GM23338 (cell line): ENCODE measurements around the gene DAPK1. TPM values are rescaled to one million over a fixed set of nuclear protein-coding genes. Genes with fewer than 3 reads are reported as not detected.

Source experiments
- ATAC-seq: fragments of 200-7000 bp; cut with Tn5 transposase; 3 replicates; pipeline ENCODE4 v1.9.1; 2020
- DNase-seq: peaks from one replicate; pipeline ENCODE4 v3.0.0-alpha.2; 2015; ENCODE audit warnings: low spot score
- H2AFZ ChIP-seq: fragments of 200-600 bp; sonication (generic); 2 replicates; pipeline ENCODE4 v1.8.0; 2016; ENCODE audit warnings: antibody characterized with exemption, mild to moderate bottlenecking, moderate library complexity
- H3F3A ChIP-seq: fragments of 200-600 bp; sonication (generic); replicated peaks from 2 replicates; pipeline ENCODE4 v1.8.0; 2017; ENCODE audit warnings: antibody characterized with exemption, mixed run types, low read depth
- H3K27ac ChIP-seq: fragments of 200-600 bp; sonication (generic); 2 replicates; pipeline ENCODE4 v1.6.1; 2016; ENCODE audit warnings: low read depth
- H3K27me3 ChIP-seq: fragments of 200-600 bp; sonication (generic); 2 replicates; pipeline ENCODE4 v1.8.0; 2016; ENCODE audit warnings: mild to moderate bottlenecking, mixed run types, moderate library complexity; ENCODE audit not compliant: insufficient read depth
- H3K36me3 ChIP-seq: fragments of 200-600 bp; sonication (generic); 2 replicates; pipeline ENCODE4 v1.8.0; 2016; ENCODE audit warnings: mild to moderate bottlenecking; ENCODE audit not compliant: insufficient read depth
- H3K4me1 ChIP-seq: fragments of 200-600 bp; sonication (generic); 2 replicates; pipeline ENCODE4 v1.8.0; 2016; ENCODE audit warnings: mild to moderate bottlenecking, moderate library complexity; ENCODE audit not compliant: insufficient read depth
- H3K4me2 ChIP-seq: fragments of 200-600 bp; sonication (generic); 2 replicates; pipeline ENCODE4 v1.7.1; 2017; ENCODE audit warnings: mixed run types
- H3K4me3 ChIP-seq: fragments of 200-600 bp; sonication (generic); 2 replicates; pipeline ENCODE4 v1.6.1; 2016; ENCODE audit warnings: mixed run types
- H3K79me2 ChIP-seq: fragments of 200-600 bp; sonication (generic); replicated peaks from 2 replicates; pipeline ENCODE4 v1.8.0; 2017; ENCODE audit warnings: mild to moderate bottlenecking; ENCODE audit not compliant: insufficient read depth
- H3K9me2 ChIP-seq: fragments of 200-600 bp; sonication (generic); 2 replicates; pipeline ENCODE4 v1.8.0; 2017; ENCODE audit not compliant: insufficient read depth
- H4K20me1 ChIP-seq: fragments of 200-600 bp; sonication (generic); replicated peaks from 2 replicates; pipeline ENCODE4 v1.8.0; 2017; ENCODE audit warnings: mild to moderate bottlenecking; ENCODE audit not compliant: insufficient read depth
- H3K27ac Mint-ChIP-seq: 2 replicates; pipeline ENCODE4 v1.8.0; 2020; ENCODE audit warnings: inconsistent platforms, mild to moderate bottlenecking, moderate library complexity, mixed read lengths
- H3K27me3 Mint-ChIP-seq: 3 replicates; pipeline ENCODE4 v1.8.0; 2022; ENCODE audit warnings: low read depth, mild to moderate bottlenecking, moderate library complexity, mixed read lengths, inconsistent platforms; ENCODE audit not compliant: insufficient read depth, poor library complexity
- H3K36me3 Mint-ChIP-seq: 3 replicates; pipeline ENCODE4 v1.8.0; 2021; ENCODE audit warnings: low read depth, mild to moderate bottlenecking, inconsistent platforms, moderate library complexity, mixed read lengths
- H3K4me1 Mint-ChIP-seq: 3 replicates; pipeline ENCODE4 v1.8.0; 2020; ENCODE audit warnings: mild to moderate bottlenecking, inconsistent platforms, mixed read lengths
- H3K4me3 Mint-ChIP-seq: 3 replicates; pipeline ENCODE4 v1.8.0; 2021; ENCODE audit warnings: moderate library complexity, mild to moderate bottlenecking, inconsistent platforms, mixed read lengths
- H3K9me3 Mint-ChIP-seq: 3 replicates; pipeline ENCODE4 v1.8.0; 2020; ENCODE audit warnings: moderate library complexity, mild to moderate bottlenecking, inconsistent platforms, mixed read lengths
- CREB1 ChIP-seq: fragments of 250-450 bp; sonication (Bioruptor Pico); IDR thresholded peaks from 2 replicates; pipeline ENCODE4 v1.5.0; 2020; ENCODE audit warnings: low read depth, mild to moderate bottlenecking, moderate library complexity
- EZH2phosphoT487 ChIP-seq: fragments of 200-600 bp; sonication (generic); IDR thresholded peaks from one replicate; pipeline ENCODE4 v1.8.1; 2018; ENCODE audit warnings: antibody characterized with exemption; ENCODE audit not compliant: unreplicated experiment
- JUNB ChIP-seq: IDR thresholded peaks from one replicate; pipeline ENCODE4 v1.6.1; 2016; ENCODE audit warnings: antibody characterized with exemption; ENCODE audit not compliant: unreplicated experiment
- NANOG ChIP-seq: IDR thresholded peaks from 2 replicates; pipeline ENCODE4 v1.6.1; 2016; ENCODE audit warnings: antibody characterized with exemption, borderline replicate concordance
- POLR2AphosphoS5 ChIP-seq: IDR thresholded peaks from 2 replicates; pipeline ENCODE4 v1.6.1; 2016; ENCODE audit warnings: antibody characterized with exemption, low read depth
- STAT1 ChIP-seq: IDR thresholded peaks from one replicate; pipeline ENCODE4 v1.6.1; 2016; ENCODE audit warnings: antibody characterized with exemption; ENCODE audit not compliant: unreplicated experiment
- ZNF114 ChIP-seq: fragments of 250-450 bp; sonication (Bioruptor Pico); IDR thresholded peaks from 2 replicates; pipeline ENCODE4 v1.5.0; 2020; ENCODE audit warnings: mild to moderate bottlenecking, moderate library complexity
- ZNF331 ChIP-seq: fragments of 250-450 bp; sonication (Bioruptor Pico); IDR thresholded peaks from 2 replicates; pipeline ENCODE4 v1.5.0; 2020; ENCODE audit warnings: low read depth, mild to moderate bottlenecking, moderate library complexity
- polyA plus RNA-seq: library from polyadenylated mRNA; unstranded; fragments of >200 nt; fragmentation: Nextera tagmentation; extraction: Ambion mirVana; gene quantifications from 2 replicates; pipeline ENCODE4 v1.2.1, GENCODE V29; 2016
- total RNA-seq: library from RNA; depleted of rRNA; stranded (reverse); fragments of >200 nt; shearing (Covaris generic); gene quantifications from 2 replicates; pipeline ENCODE4 v1.2.3, GENCODE V29; 2014
- TF ChIP-seq, protein P1 (sequence below): IDR thresholded peaks from one replicate; pipeline ENCODE4 v1.6.1; 2018; ENCODE audit warnings: antibody characterized with exemption; ENCODE audit not compliant: unreplicated experiment
- TF ChIP-seq, protein P2 (sequence below), 2 experiments: fragments of 200-600 bp in 1 of 2; sonication (generic) in 1 of 2; conservative IDR thresholded peaks; 2 replicates each; pipeline versions ENCODE4 v1.5.1 to v1.6.1; 2016 to 2017; ENCODE audit warnings: antibody characterized with exemption in 2 of 2, low read depth in 2 of 2, mild to moderate bottlenecking in 2 of 2, moderate library complexity in 1 of 2

The DAPK1 gene
- total and polyA plus RNA-seq, 2 experiments from 2014 or later = 37.0 to 134 TPM

DNA sequence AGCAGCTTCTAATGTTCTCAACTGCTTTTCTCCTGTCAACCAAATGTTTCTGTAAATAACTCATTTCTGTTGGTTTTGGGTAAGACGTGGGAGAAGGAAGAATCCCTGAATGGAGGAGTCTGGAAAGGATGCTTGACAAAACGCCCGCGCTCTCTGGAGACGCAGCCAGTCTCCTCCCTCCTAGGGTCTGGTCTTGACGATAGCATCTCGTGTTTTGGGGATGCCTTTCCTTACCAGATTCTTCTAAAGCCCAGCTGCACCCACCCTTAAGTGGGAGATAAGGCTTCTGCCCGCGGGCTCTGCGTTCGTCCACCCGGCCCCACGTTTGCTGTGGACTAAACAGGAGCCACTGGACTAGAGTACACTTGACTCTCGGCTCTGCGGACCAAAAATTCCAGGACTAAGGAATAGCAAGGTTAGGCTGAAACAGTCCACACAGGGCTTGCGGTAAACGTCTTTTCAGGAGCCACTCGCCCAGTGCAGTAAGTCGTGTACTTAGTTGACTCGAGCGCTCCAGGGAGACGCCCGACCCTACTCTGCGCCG is 227.8 kb downstream of the DAPK1 start:
- no peaks in the 10 kb centered on the region for H3K9me3 Mint-ChIP-seq
- TF ChIP-seq ZNF331 (CRISPR knock-in tag) (no peak), JUNB (no peak), ZNF114 (CRISPR knock-in tag) (no peak), NANOG (no peak), CREB1 (CRISPR knock-in tag) (no peak), STAT1 (no peak), POLR2AphosphoS5 (no peak), EZH2phosphoT487 (no peak)
- TF ChIP-seq, protein P1, sequence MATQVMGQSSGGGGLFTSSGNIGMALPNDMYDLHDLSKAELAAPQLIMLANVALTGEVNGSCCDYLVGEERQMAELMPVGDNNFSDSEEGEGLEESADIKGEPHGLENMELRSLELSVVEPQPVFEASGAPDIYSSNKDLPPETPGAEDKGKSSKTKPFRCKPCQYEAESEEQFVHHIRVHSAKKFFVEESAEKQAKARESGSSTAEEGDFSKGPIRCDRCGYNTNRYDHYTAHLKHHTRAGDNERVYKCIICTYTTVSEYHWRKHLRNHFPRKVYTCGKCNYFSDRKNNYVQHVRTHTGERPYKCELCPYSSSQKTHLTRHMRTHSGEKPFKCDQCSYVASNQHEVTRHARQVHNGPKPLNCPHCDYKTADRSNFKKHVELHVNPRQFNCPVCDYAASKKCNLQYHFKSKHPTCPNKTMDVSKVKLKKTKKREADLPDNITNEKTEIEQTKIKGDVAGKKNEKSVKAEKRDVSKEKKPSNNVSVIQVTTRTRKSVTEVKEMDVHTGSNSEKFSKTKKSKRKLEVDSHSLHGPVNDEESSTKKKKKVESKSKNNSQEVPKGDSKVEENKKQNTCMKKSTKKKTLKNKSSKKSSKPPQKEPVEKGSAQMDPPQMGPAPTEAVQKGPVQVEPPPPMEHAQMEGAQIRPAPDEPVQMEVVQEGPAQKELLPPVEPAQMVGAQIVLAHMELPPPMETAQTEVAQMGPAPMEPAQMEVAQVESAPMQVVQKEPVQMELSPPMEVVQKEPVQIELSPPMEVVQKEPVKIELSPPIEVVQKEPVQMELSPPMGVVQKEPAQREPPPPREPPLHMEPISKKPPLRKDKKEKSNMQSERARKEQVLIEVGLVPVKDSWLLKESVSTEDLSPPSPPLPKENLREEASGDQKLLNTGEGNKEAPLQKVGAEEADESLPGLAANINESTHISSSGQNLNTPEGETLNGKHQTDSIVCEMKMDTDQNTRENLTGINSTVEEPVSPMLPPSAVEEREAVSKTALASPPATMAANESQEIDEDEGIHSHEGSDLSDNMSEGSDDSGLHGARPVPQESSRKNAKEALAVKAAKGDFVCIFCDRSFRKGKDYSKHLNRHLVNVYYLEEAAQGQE = no peak
- TF ChIP-seq, protein P2, sequence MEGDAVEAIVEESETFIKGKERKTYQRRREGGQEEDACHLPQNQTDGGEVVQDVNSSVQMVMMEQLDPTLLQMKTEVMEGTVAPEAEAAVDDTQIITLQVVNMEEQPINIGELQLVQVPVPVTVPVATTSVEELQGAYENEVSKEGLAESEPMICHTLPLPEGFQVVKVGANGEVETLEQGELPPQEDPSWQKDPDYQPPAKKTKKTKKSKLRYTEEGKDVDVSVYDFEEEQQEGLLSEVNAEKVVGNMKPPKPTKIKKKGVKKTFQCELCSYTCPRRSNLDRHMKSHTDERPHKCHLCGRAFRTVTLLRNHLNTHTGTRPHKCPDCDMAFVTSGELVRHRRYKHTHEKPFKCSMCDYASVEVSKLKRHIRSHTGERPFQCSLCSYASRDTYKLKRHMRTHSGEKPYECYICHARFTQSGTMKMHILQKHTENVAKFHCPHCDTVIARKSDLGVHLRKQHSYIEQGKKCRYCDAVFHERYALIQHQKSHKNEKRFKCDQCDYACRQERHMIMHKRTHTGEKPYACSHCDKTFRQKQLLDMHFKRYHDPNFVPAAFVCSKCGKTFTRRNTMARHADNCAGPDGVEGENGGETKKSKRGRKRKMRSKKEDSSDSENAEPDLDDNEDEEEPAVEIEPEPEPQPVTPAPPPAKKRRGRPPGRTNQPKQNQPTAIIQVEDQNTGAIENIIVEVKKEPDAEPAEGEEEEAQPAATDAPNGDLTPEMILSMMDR (conservative IDR thresholded peaks at IDR 0.05; ENCODE audit: low read depth in 2 of 2) = no peak
- peaks cover 5% of the 10 kb centered on the region; the same call in 1 of the 3 replicates for H3K4me1 Mint-ChIP-seq
- Histone ChIP-seq H2AFZ (peak overlapping the region; percentile 98), H3F3A (no peaks in the 10 kb centered on the region), H3K79me2 (no peaks in the 10 kb centered on the region), H3K27ac (0 out of 2 replicates have a peak overlapping the region, but pooled peaks have one; percentile 8), H4K20me1 (no peaks in the 10 kb centered on the region), H3K9me2 (peaks cover 6% of the 10 kb centered on the region; the same call in 1 of the 2 replicates), H3K4me3 (peak overlapping the region; percentile 69), H3K36me3 (no peaks in the 10 kb centered on the region), H3K4me1 (no peaks in the 10 kb centered on the region), H3K4me2 (peak overlapping the region; percentile 90), H3K27me3 (peaks cover 7% of the 10 kb centered on the region)
- peaks cover 10% of the 10 kb centered on the region for H3K36me3 Mint-ChIP-seq
- peaks cover 14% of the 10 kb centered on the region for H3K27me3 Mint-ChIP-seq
- H3K4me3 Mint-ChIP-seq = peak overlapping the region; percentile 93
- peak overlapping the region; percentile 59; the same call in 1 of the 2 replicates for H3K27ac Mint-ChIP-seq
- ATAC-seq (peak; percentile 39), DNase-seq (peak; percentile 69)
